Tibial nerve (tissue), 4 donors: ENCODE data around the gene AQP12B. TPM values are rescaled to one million over a fixed set of nuclear protein-coding genes. Genes with fewer than 3 reads are reported as not detected.

Source experiments
- DNase-seq, 2 donors: peaks; one replicate each; pipeline ENCODE4 v3.0.0-alpha.2; 2019; ENCODE audit warnings: low spot score in 2 of 2
- H3K27ac ChIP-seq, 4 donors: fragments of 200-600 bp; sonication (generic) in 3 of 4; one replicate each; pipeline ENCODE4 v1.5.1; 2017 to 2019; ENCODE audit warnings: mild to moderate bottlenecking in 1 of 4
- H3K27me3 ChIP-seq, 2 donors: fragments of 200-600 bp; sonication (generic) in 1 of 2; one replicate each; pipeline versions ENCODE4 v1.5.1 to v1.6.0; 2017 to 2019
- H3K36me3 ChIP-seq, 3 donors: fragments of 200-600 bp; sonication (generic); one replicate each; pipeline ENCODE4 v1.5.1; 2018 to 2019
- H3K4me1 ChIP-seq, 4 donors: fragments of 200-600 bp; sonication (generic) in 3 of 4; one replicate each; pipeline ENCODE4 v1.5.1; 2017 to 2019
- H3K4me3 ChIP-seq, 4 donors: fragments of 200-600 bp; sonication (generic) in 3 of 4; one replicate each; pipeline ENCODE4 v1.5.1; 2017 to 2019; ENCODE audit warnings: mild to moderate bottlenecking in 1 of 4, moderate library complexity in 1 of 4
- H3K9me3 ChIP-seq, 4 donors: fragments of 200-600 bp; sonication (generic) in 3 of 4; one replicate each; pipeline ENCODE4 v1.5.1; 2017 to 2019
- EP300 ChIP-seq, 2 donors: sonication (generic); formaldehyde crosslinking; IDR thresholded peaks; one replicate each; pipeline ENCODE4 v1.6.1; 2017; ENCODE audit warnings: antibody characterized with exemption in 2 of 2, mild to moderate bottlenecking in 1 of 2
- POLR2A ChIP-seq, 2 donors: fragments of 450-650 bp; IDR thresholded peaks; one replicate each; pipeline ENCODE4 v1.6.1; 2017; ENCODE audit warnings: antibody characterized with exemption in 2 of 2, mild to moderate bottlenecking in 2 of 2, moderate library complexity in 2 of 2
- WGBS, 2 donors: methylation state at CpG; one replicate each; pipeline ENCODE4 v1.1.5; 2018; 5-methylcytosine and 5-hydroxymethylcytosine counted together
- total RNA-seq, 4 donors: library from RNA; depleted of rRNA; stranded (reverse); fragments of >200 nt; gene quantifications; one replicate each; pipeline ENCODE4 v1.1.0, GENCODE V29; 2016
- TF ChIP-seq, protein P1 (sequence below), 5 experiments: fragments of 200-600 bp in 3 of 5; fragments of 450-650 bp in 2 of 5; sonication (generic) in 3 of 5; IDR thresholded peaks; one replicate each; pipeline ENCODE4 v1.5.1; 2016 to 2019; ENCODE audit warnings: antibody characterized with exemption in 5 of 5, mild to moderate bottlenecking in 3 of 5, moderate library complexity in 2 of 5

Gene AQP12B
- total RNA-seq, 4 donors from 2014 or later: 0.22 TPM; not detected in 3

DNA sequence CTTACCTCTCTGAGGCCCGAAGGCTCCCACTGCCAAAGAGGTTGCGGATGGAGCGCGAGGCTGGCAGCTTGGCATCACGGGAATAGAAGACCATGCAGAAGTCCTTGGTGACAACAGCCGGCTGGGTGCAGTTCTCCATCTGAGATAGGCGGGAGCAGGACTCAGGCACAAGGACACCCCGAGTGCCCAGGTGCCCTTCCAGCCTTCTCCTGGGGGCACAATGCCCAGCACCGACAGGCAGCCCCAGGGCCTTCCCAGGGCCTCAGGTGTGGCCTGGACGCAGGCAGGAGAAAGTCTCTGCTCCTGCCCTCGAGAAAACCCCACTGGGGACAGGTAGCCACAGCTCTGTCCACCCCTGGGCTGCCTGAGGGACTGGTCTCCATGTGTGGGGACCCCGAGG lies 42.6 kb upstream of the AQP12B start:
- Histone ChIP-seq H3K9me3 (no peaks in the 10 kb centered on the region), H3K27me3 (peaks cover 0 to 8% of the 10 kb centered on the region in 2 donors)
- 87 to 98% methylated on average over 8 to 12 of the region's 12 CpGs for WGBS, 2 donors

DNA sequence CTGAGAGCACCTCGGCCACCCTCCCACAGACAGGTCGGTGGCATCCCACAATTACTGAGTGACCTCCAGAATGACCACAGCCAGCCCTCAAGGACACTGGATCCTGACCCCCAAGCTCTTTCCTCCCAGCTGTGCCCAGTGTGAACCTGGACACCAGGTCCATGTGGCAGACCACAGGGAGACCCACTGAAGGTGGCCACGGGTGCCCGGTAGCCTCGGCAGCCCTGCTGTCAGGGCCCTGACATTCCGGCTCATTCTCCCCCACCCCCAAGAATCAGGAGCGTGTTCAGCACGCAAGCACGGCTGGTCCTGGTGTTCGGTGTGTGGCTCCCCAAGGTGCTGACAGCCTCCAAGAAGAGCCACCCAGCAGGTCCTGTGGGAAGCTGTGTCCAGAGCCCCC lies 41.7 kb upstream of the AQP12B start:
- no peak overlapping the region for H3K4me3 ChIP-seq
- H3K27me3 ChIP-seq: peaks cover 0 to 2% of the 10 kb centered on the region in 2 donors
- TF ChIP-seq EP300 (IDR thresholded peaks at IDR 0.05) (no peak), POLR2A (IDR thresholded peaks at IDR 0.05) (no peak)
- TF ChIP-seq, protein P1, sequence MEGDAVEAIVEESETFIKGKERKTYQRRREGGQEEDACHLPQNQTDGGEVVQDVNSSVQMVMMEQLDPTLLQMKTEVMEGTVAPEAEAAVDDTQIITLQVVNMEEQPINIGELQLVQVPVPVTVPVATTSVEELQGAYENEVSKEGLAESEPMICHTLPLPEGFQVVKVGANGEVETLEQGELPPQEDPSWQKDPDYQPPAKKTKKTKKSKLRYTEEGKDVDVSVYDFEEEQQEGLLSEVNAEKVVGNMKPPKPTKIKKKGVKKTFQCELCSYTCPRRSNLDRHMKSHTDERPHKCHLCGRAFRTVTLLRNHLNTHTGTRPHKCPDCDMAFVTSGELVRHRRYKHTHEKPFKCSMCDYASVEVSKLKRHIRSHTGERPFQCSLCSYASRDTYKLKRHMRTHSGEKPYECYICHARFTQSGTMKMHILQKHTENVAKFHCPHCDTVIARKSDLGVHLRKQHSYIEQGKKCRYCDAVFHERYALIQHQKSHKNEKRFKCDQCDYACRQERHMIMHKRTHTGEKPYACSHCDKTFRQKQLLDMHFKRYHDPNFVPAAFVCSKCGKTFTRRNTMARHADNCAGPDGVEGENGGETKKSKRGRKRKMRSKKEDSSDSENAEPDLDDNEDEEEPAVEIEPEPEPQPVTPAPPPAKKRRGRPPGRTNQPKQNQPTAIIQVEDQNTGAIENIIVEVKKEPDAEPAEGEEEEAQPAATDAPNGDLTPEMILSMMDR (IDR thresholded peaks at IDR 0.05): no peak
- WGBS, 2 donors: 77 to 94% methylated on average over 2 to 7 of the region's 10 CpGs
- DNase-seq: no peak
- H3K36me3 ChIP-seq: peaks cover 0 to 48% (median 0%) of the 10 kb centered on the region in 3 donors
- no peaks in the 10 kb centered on the region for H3K4me1 ChIP-seq
- H3K27ac ChIP-seq: no peak overlapping the region
- H3K9me3 ChIP-seq: no peaks in the 10 kb centered on the region

More for the DNA sequence above, 42.6 kb upstream of the AQP12B start:
- Histone ChIP-seq H3K4me1 (no peaks in the 10 kb centered on the region), H3K36me3 (peaks cover 0 to 43% (median 0%) of the 10 kb centered on the region in 3 donors), H3K27ac (no peak overlapping the region), H3K4me3 (no peak overlapping the region)
- no peak for DNase-seq
- TF ChIP-seq EP300 (IDR thresholded peaks at IDR 0.05) (no peak), POLR2A (IDR thresholded peaks at IDR 0.05) (no peak)
- TF ChIP-seq, protein P1 (IDR thresholded peaks at IDR 0.05): no peak

DNA sequence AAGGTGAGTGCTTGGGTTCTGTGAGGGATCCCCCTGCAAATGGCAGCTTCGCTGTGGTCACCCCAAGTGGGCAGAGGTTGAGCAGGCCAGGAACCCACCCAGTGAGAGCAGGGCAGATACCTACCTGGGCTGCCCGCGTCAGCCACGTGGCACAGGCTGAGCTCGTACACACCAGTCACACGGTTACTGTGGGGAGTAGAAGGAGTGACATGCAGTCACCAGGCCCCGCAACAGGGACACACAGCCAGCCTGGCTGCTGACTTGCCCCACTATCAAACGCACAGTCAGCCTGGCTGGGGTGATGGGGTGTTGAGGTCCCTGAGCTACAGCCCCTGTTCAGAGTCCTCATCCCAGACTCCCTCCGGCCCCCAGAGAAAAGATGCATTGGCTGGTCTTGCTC lies 41.2 kb upstream of the AQP12B start:
- DNase-seq: no peak
- Histone ChIP-seq H3K4me3 (no peak overlapping the region), H3K27ac (no peak overlapping the region), H3K27me3 (no peaks in the 10 kb centered on the region), H3K36me3 (peaks cover 0 to 53% (median 0%) of the 10 kb centered on the region in 3 donors), H3K9me3 (no peaks in the 10 kb centered on the region), H3K4me1 (no peaks in the 10 kb centered on the region)
- TF ChIP-seq POLR2A (IDR thresholded peaks at IDR 0.05): no peak
- TF ChIP-seq, protein P1 (IDR thresholded peaks at IDR 0.05): no peak
- 90 to 91% methylated on average over 4 to 8 of the region's 9 CpGs for WGBS, 2 donors

DNA sequence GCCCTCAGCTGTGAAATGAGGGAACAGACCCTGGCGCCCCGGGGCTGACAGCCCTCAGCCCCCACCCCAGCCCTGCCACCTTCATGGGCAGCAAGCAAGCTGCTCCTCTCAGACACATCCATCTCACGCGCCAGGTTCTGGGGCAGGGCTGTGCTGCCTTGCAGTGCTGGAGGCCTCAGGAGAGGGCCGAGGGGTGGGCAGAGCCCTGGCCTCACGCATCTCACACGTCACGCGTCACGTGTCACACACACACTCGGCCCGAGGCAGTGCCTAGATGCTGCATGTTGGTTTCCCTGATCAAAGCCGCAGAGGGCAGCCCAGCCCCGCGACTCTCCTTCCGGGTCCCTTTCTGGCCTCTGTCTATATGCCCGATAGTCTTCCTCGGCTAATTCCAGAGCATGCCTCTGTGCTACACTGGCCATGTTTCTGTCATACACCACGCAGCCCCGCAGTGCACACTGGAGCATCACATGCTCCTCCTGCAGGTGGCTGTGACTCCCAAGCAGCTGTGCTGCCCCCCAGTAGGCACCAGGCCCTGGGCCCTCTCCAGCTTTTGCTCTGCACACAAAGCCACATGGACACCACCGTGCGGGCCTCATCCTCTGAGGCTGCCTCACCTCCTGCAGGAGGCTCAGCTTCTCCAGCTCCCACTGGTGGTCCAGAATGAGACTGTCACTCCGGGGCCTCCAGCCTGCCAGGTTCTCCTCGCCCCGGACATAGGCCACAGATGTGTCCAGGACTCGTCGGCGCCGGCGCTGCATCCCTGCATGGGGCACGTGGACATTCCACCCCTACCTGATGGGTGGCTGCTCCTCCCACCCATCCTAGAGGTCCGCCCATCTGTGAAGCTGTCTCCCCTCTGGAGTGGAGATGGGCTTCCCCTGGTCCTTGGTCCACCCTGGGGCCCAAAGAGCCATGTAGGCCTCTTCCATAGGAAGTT lies 40.4 kb upstream of the AQP12B start:
- no peak for DNase-seq
- TF ChIP-seq, protein P1 (IDR thresholded peaks at IDR 0.05): no peak
- TF ChIP-seq EP300 (IDR thresholded peaks at IDR 0.05) (no peak), POLR2A (IDR thresholded peaks at IDR 0.05) (no peak)
- H3K4me1 ChIP-seq: no peaks in the 10 kb centered on the region
- no peak overlapping the region for H3K4me3 ChIP-seq
- H3K36me3 ChIP-seq: peaks cover 0 to 60% (median 0%) of the 10 kb centered on the region in 3 donors
- H3K27me3 ChIP-seq: no peaks in the 10 kb centered on the region
- no peaks in the 10 kb centered on the region for H3K9me3 ChIP-seq
- WGBS, 2 donors: 82 to 83% methylated on average over 29 to 30 of the region's 32 CpGs
- H3K27ac ChIP-seq: no peak overlapping the region

DNA sequence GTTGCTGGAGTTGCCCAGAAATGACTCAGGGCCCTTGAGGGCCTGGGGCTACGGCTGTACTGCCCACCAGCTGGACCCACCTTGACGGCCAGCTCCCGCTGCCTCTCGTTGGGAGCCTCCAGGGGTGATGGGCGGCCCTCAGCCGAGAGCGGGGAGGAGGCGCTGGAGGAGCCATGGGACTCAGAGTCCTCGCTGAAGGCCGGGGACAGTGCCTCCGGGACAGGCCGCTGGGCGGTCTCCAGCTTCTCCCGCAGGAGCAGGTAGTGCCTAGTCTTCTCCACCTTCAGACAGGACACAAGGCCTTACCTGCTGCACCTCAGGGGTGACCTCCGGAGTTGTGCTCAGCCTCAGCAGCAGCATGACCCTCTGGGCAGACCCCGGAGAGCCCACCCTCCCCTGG lies 39.7 kb upstream of the AQP12B start:
- peaks cover 0 to 67% (median 0%) of the 10 kb centered on the region in 3 donors for H3K36me3 ChIP-seq
- H3K4me3 ChIP-seq: no peak overlapping the region
- 70 to 96% methylated on average over 2 to 5 of the region's 16 CpGs for WGBS, 2 donors
- no peak for DNase-seq
- H3K9me3 ChIP-seq: no peaks in the 10 kb centered on the region
- no peaks in the 10 kb centered on the region for H3K27me3 ChIP-seq
- H3K4me1 ChIP-seq: no peaks in the 10 kb centered on the region
- no peak overlapping the region for H3K27ac ChIP-seq
- TF ChIP-seq, protein P1 (IDR thresholded peaks at IDR 0.05): no peak
- TF ChIP-seq EP300 (IDR thresholded peaks at IDR 0.05): no peak
- TF ChIP-seq POLR2A (IDR thresholded peaks at IDR 0.05): no peak
